CD4-positive, alpha-beta memory T cell (primary cell): ENCODE measurements around the gene CCNA1. TPM values are rescaled to one million over a fixed set of nuclear protein-coding genes. Genes with fewer than 3 reads are reported as not detected.

ENCODE experiments used
- CTCF ChIA-PET: fragments of 350-600 bp; sonication (Branson Sonifier 250); formaldehyde crosslinking; loops from one replicate; lab custom pipeline; 2021; ENCODE audit warnings: inconsistent platforms; ENCODE audit not compliant: partially characterized antibody; lab: Charles Lee
- POLR2A ChIA-PET: fragments of 350-600 bp; sonication (Branson Sonifier 250); formaldehyde crosslinking; loops from one replicate; lab custom pipeline; 2021; ENCODE audit not compliant: partially characterized antibody; lab: Charles Lee
- DNase-seq, 5 donors: peaks; one replicate each; pipeline versions ENCODE4 v3.0.0 to v3.0.0-alpha.2; 2020 to 2022; ENCODE audit warnings: mixed read lengths in 1 of 5
- H3K27ac ChIP-seq: one replicate; pipeline ENCODE4 v1.7.0; 2013; ENCODE audit warnings: low read depth, low read length
- H3K27me3 ChIP-seq: 2 replicates; pipeline ENCODE4 v1.7.0; 2013; ENCODE audit warnings: mild to moderate bottlenecking, low read length, moderate library complexity; ENCODE audit not compliant: insufficient read depth
- H3K36me3 ChIP-seq: 2 replicates; pipeline ENCODE4 v1.7.0; 2013; ENCODE audit warnings: mild to moderate bottlenecking, low read length, moderate library complexity; ENCODE audit not compliant: insufficient read depth
- H3K4me1 ChIP-seq: 2 replicates; pipeline ENCODE4 v1.7.0; 2013; ENCODE audit warnings: mild to moderate bottlenecking, low read length, moderate library complexity; ENCODE audit not compliant: insufficient read depth
- H3K4me3 ChIP-seq, 2 donors: one replicate each; pipeline ENCODE4 v1.7.0; 2013; ENCODE audit warnings: low read length in 2 of 2, mild to moderate bottlenecking in 1 of 2
- H3K9me3 ChIP-seq, 2 donors: one replicate each; pipeline ENCODE4 v1.7.0; 2013; ENCODE audit warnings: low read length in 2 of 2, control low read depth in 1 of 2; ENCODE audit not compliant: control insufficient read depth in 1 of 2
- H3K27ac Mint-ChIP-seq, 7 donors: one replicate each; pipeline ENCODE4 v1.8.0; 2020 to 2021; ENCODE audit warnings: mixed read lengths in 7 of 7, mild to moderate bottlenecking in 6 of 7, inconsistent platforms in 3 of 7, moderate library complexity in 3 of 7
- H3K27me3 Mint-ChIP-seq, 2 donors: one replicate each; pipeline ENCODE4 v1.8.0; 2020 to 2021; ENCODE audit warnings: mixed read lengths in 2 of 2
- H3K36me3 Mint-ChIP-seq, 2 donors: one replicate each; pipeline ENCODE4 v1.8.0; 2020 to 2021; ENCODE audit warnings: mixed read lengths in 2 of 2, inconsistent platforms in 1 of 2, mild to moderate bottlenecking in 1 of 2
- H3K4me1 Mint-ChIP-seq, 4 donors: one replicate each; pipeline ENCODE4 v1.8.0; 2020 to 2021; ENCODE audit warnings: mixed read lengths in 4 of 4, mild to moderate bottlenecking in 1 of 4
- H3K4me3 Mint-ChIP-seq, 8 donors: one replicate each; pipeline ENCODE4 v1.8.0; 2020 to 2021; ENCODE audit warnings: mixed read lengths in 8 of 8, mild to moderate bottlenecking in 7 of 8, moderate library complexity in 6 of 8, inconsistent platforms in 3 of 8
- H3K9me3 Mint-ChIP-seq, 8 donors: one replicate each; pipeline ENCODE4 v1.8.0; 2020 to 2021; ENCODE audit warnings: mixed read lengths in 8 of 8, mild to moderate bottlenecking in 5 of 8, inconsistent platforms in 3 of 8, moderate library complexity in 1 of 8
- intact Hi-C: fragments of 100-400 bp; cut with micrococcal nuclease; formaldehyde crosslinking; loops from one replicate; pipeline ENCODE4 v1.15.1; 2023
- polyA plus RNA-seq, 2 donors: library from polyadenylated mRNA; unstranded; fragments of 300-500 nt; fragmentation: Illumina TruSeq; gene quantifications; one replicate each; pipeline ENCODE4 v1.2.3, GENCODE V29; 2021
- total RNA-seq, 2 experiments: library from RNA; stranded (reverse); gene quantifications; one replicate each; pipeline ENCODE4 v1.2.3, GENCODE V29; 2021

Gene CCNA1
- total and polyA plus RNA-seq, 4 experiments from 2014 or later = not detected

DNA sequence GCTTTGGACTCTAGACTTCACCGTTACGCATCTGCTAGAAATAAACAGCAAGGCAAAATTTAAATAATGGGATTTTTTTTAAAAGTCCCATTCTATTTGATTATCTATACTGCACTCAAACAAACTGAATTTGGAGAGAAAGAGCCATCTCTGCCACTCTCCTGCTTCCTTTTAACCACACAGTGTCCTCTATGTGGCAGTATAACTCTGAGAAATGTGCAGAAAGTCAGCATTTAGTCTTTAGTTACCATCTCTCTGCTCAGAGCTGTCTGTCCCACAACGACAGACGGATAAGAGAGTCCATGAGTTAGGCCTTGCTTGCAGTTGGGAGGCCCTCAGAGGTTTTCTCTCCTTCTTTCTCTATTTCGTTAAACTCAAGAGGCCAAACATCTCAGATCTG lies 21.2 kb downstream of the CCNA1 start:
- H3K27me3 ChIP-seq = no peaks in the 10 kb centered on the region
- Mint-ChIP-seq H3K27ac (no peak overlapping the region), H3K4me3 (no peak overlapping the region), H3K9me3 (no peaks in the 10 kb centered on the region), H3K4me1 (no peaks in the 10 kb centered on the region), H3K27me3 (peaks cover 2 to 5% of the 10 kb centered on the region in 2 donors), H3K36me3 (no peaks in the 10 kb centered on the region)
- no peak for DNase-seq
- H3K9me3 ChIP-seq = no peaks in the 10 kb centered on the region
- no peaks in the 10 kb centered on the region for H3K4me1 ChIP-seq
- no peaks in the 10 kb centered on the region for H3K36me3 ChIP-seq
- no peak overlapping the region for H3K4me3 ChIP-seq
- intact Hi-C loops = no loop called here
- H3K27ac ChIP-seq = no peak overlapping the region
- ChIA-PET CTCF (no interaction called here), POLR2A (no interaction called here)

DNA sequence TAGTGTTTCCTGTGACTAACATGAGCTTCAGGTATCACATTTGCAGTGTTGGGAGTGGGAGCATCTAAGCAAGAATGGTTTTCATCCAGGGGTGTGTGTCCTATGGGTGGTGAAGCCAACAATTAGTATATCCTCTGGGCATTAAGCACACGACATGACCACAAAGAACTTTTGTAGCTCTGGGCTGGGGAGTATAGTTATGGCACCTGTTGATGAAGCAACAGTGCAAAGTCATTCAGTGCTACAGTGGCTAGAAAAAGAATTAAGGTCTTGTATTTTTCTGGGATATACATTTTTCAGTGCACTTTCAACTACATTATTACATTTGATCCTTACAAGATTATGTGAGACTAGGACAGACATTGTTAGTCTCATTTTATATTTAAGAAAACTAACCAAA lies 21.8 kb downstream of the CCNA1 start:
- intact Hi-C loops = no loop called here
- H3K4me1 Mint-ChIP-seq = no peaks in the 10 kb centered on the region
- Histone ChIP-seq H3K4me3 (no peak overlapping the region), H3K9me3 (no peaks in the 10 kb centered on the region), H3K27ac (no peak overlapping the region), H3K36me3 (no peaks in the 10 kb centered on the region), H3K27me3 (no peaks in the 10 kb centered on the region), H3K4me1 (no peaks in the 10 kb centered on the region)
- ChIA-PET POLR2A (no interaction called here), CTCF (interaction anchor here (1.4 kb wide), 1 partner anchor 107 kb away, joined by 3 read pairs; no protein-coding TSS in a partner anchor)
- H3K27ac Mint-ChIP-seq = no peak overlapping the region
- no peaks in the 10 kb centered on the region for H3K9me3 Mint-ChIP-seq
- no peaks in the 10 kb centered on the region for H3K36me3 Mint-ChIP-seq
- H3K27me3 Mint-ChIP-seq = peaks cover 2 to 5% of the 10 kb centered on the region in 2 donors
- no peak overlapping the region for H3K4me3 Mint-ChIP-seq
- no peak for DNase-seq

DNA sequence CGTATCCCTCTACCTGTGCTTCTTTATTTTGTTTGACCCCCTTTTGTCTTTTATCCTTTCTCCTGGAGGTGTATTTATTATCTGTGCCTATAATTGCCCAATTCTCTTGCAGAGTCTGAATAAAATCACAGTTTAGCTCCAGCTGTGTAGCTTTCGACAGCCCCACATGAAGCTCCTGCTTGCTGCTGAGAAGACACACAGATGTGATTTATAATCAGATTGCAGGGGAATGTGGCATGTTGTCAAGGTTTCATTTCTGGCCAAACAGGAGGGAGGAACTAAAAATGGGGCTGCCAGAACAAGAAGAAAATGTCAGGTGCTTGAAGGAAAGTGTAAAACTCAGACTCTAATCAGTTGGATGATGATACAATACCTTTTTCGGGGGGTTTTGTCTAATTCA lies 22.7 kb downstream of the CCNA1 start:
- intact Hi-C loops = no loop called here
- no peaks in the 10 kb centered on the region for H3K4me1 Mint-ChIP-seq
- CTCF ChIA-PET = interaction anchor here (1.4 kb wide), 1 partner anchor 108 kb away, joined by 3 read pairs; no protein-coding TSS in a partner anchor
- Histone ChIP-seq H3K36me3 (no peaks in the 10 kb centered on the region), H3K9me3 (no peaks in the 10 kb centered on the region), H3K4me3 (no peak overlapping the region), H3K27me3 (no peaks in the 10 kb centered on the region), H3K27ac (no peak overlapping the region), H3K4me1 (no peaks in the 10 kb centered on the region)
- H3K27ac Mint-ChIP-seq = no peak overlapping the region
- no peaks in the 10 kb centered on the region for H3K36me3 Mint-ChIP-seq
- no peak overlapping the region for H3K4me3 Mint-ChIP-seq
- no peaks in the 10 kb centered on the region for H3K9me3 Mint-ChIP-seq
- peaks cover 2 to 5% of the 10 kb centered on the region in 2 donors for H3K27me3 Mint-ChIP-seq
- no peak for DNase-seq
- POLR2A ChIA-PET = no interaction called here

DNA sequence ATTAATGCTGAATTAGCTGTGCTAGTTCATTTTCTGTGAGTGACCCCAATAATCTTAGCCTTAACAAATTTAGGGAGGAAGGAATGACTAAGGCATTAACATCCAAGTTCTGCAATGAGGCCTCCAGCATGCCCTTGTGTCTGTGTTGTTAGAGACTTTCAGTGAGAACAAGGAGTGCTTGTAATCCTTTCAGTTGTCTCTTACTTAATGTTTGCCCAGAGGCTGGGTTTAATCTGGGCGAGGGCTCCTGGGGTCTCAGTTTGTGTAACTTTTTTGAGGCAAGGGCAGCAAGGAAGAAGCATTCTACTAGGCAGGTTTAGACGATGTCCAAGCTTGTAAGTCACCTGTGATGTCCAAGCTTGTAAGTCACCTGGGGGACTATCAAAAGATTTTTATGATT lies 24.3 kb downstream of the CCNA1 start:
- intact Hi-C loops = no loop called here
- POLR2A ChIA-PET = no interaction called here
- H3K27me3 Mint-ChIP-seq = peaks cover 1 to 2% of the 10 kb centered on the region in 2 donors

DNA sequence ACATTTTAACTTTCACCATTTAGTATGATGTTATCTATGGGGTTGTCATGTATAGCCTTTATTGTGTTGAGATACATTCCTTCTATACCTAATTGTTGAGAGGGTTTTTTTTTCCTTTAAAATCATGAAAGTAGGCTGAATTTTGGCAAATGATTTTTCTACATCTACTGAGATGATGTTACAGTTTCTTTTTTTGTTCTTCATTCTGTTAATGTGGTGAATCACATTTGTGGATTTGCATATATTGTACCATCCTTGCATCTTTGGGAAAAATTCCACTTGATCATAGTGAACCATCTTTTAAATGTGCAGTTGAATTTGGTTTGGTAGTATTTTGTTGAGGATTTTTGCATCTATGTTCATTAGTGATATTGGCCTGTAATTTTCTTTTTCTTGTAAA lies 29.2 kb downstream of the CCNA1 start:
- H3K36me3 ChIP-seq = no peaks in the 10 kb centered on the region
- no peaks in the 10 kb centered on the region for H3K4me1 Mint-ChIP-seq
- POLR2A ChIA-PET = no interaction called here
- DNase-seq = no peak
- H3K4me1 ChIP-seq = no peaks in the 10 kb centered on the region
- CTCF ChIA-PET = no interaction called here
- intact Hi-C loops = no loop called here
- H3K4me3 ChIP-seq = no peak overlapping the region
- H3K27me3 ChIP-seq = no peaks in the 10 kb centered on the region
- peaks cover 0 to 2% (median 0%) of the 10 kb centered on the region in 8 donors for H3K9me3 Mint-ChIP-seq
- H3K36me3 Mint-ChIP-seq = no peaks in the 10 kb centered on the region
- H3K27ac Mint-ChIP-seq = no peak overlapping the region
- no peaks in the 10 kb centered on the region for H3K9me3 ChIP-seq
- no peaks in the 10 kb centered on the region for H3K27me3 Mint-ChIP-seq
- H3K4me3 Mint-ChIP-seq = no peak overlapping the region
- H3K27ac ChIP-seq = no peak overlapping the region

More for the DNA sequence above, 24.3 kb downstream of the CCNA1 start:
- Mint-ChIP-seq H3K9me3 (no peaks in the 10 kb centered on the region), H3K36me3 (no peaks in the 10 kb centered on the region), H3K4me1 (no peaks in the 10 kb centered on the region), H3K27ac (no peak overlapping the region), H3K4me3 (no peak overlapping the region)
- Histone ChIP-seq H3K27ac (no peak overlapping the region), H3K4me3 (no peak overlapping the region), H3K4me1 (no peaks in the 10 kb centered on the region), H3K27me3 (no peaks in the 10 kb centered on the region), H3K36me3 (no peaks in the 10 kb centered on the region), H3K9me3 (no peaks in the 10 kb centered on the region)
- CTCF ChIA-PET = no interaction called here
- no peak for DNase-seq

DNA sequence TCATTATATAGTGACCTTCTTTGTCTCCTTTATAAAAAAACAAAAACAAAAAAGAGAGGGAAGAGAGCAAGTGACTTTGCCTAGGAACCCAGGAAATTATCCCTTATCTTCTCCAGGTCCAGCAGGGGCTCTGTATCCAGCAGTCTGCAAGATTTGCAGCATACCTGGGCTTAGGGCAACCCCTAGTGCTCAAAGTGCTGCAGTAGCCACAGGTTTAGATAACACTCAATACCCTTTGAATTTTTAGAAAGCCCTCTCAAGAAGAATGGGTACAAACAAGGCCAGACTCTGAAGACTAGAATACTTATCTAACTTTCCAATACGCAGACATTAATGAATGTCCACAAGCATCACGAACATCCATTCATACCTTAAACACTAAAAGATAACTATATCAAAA lies 43.2 kb downstream of the CCNA1 start:
- CTCF ChIA-PET = no interaction called here
- no peak overlapping the region for H3K27ac ChIP-seq
- no peak overlapping the region for H3K4me3 ChIP-seq
- Mint-ChIP-seq H3K27ac (no peak overlapping the region), H3K36me3 (no peaks in the 10 kb centered on the region), H3K27me3 (peaks cover 0 to 2% of the 10 kb centered on the region in 2 donors), H3K9me3 (peaks cover 2 to 36% (median 18%) of the 10 kb centered on the region in 8 donors), H3K4me1 (no peaks in the 10 kb centered on the region), H3K4me3 (no peak overlapping the region)
- H3K27me3 ChIP-seq = no peaks in the 10 kb centered on the region
- no peaks in the 10 kb centered on the region for H3K9me3 ChIP-seq
- POLR2A ChIA-PET = no interaction called here
- intact Hi-C loops = no loop called here
- no peaks in the 10 kb centered on the region for H3K4me1 ChIP-seq
- DNase-seq = no peak
- H3K36me3 ChIP-seq = no peaks in the 10 kb centered on the region

DNA sequence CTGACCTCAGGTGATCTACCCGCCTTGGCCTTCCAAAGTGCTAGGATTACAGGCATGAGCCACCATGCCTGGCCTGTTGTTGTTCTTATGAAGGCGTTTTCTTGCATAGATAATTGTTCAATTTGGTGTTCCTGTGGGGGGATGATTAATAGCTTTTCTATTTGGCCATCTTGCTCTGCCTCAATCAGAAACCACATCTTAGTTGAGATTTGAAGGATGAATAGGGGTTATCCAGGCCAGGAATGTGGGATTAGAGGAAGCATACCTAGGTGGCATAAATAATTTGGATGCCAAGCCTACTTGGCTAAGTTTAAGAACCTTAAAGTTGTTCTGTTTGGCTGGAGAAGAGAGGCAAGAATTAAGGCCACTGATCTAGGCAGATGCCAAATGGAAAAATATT lies 44.4 kb downstream of the CCNA1 start:
- Histone ChIP-seq H3K4me3 (no peak overlapping the region), H3K9me3 (no peaks in the 10 kb centered on the region), H3K36me3 (no peaks in the 10 kb centered on the region), H3K27me3 (no peaks in the 10 kb centered on the region), H3K4me1 (no peaks in the 10 kb centered on the region), H3K27ac (no peak overlapping the region)
- CTCF ChIA-PET = no interaction called here
- Mint-ChIP-seq H3K27ac (no peak overlapping the region), H3K4me3 (no peak overlapping the region), H3K4me1 (peaks cover 0 to 1% (median 0%) of the 10 kb centered on the region in 4 donors), H3K9me3 (peaks cover 0 to 31% (median 16%) of the 10 kb centered on the region in 8 donors), H3K27me3 (no peaks in the 10 kb centered on the region), H3K36me3 (no peaks in the 10 kb centered on the region)
- intact Hi-C loops = no loop called here
- POLR2A ChIA-PET = no interaction called here
- no peak for DNase-seq
